ENCODE measurements around the gene CLINT1.

DNA sequence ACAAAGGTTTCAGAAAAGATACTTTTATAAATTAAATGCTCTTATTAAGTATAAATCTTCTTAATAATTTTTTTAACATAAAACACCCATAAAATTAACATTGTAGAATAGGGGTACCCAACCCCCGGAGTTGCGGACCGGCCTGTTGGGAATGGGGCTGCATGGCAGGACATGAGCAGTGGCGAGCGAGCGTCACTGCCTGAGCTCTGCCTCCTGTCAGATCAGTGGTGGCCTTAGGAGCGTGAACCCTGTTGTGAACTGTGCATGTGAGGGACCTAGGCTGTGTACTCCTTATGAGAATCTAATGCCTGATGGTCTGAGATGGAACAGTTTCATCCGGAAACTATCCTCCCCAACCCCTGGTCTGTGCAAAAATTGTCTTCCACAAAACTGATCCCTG is 35.3 kb downstream of the CLINT1 start:
- TF ChIP-seq, protein P1, sequence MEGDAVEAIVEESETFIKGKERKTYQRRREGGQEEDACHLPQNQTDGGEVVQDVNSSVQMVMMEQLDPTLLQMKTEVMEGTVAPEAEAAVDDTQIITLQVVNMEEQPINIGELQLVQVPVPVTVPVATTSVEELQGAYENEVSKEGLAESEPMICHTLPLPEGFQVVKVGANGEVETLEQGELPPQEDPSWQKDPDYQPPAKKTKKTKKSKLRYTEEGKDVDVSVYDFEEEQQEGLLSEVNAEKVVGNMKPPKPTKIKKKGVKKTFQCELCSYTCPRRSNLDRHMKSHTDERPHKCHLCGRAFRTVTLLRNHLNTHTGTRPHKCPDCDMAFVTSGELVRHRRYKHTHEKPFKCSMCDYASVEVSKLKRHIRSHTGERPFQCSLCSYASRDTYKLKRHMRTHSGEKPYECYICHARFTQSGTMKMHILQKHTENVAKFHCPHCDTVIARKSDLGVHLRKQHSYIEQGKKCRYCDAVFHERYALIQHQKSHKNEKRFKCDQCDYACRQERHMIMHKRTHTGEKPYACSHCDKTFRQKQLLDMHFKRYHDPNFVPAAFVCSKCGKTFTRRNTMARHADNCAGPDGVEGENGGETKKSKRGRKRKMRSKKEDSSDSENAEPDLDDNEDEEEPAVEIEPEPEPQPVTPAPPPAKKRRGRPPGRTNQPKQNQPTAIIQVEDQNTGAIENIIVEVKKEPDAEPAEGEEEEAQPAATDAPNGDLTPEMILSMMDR (IDR thresholded peaks at IDR 0.05), result no peak
- TF ChIP-seq POLR2A (IDR thresholded peaks at IDR 0.05), result no peak
